HUDEP-2 (cell line): ENCODE data around the gene PSAP.

Experiments used
- DNase-seq, 76 experiments: peaks; one replicate each; lab custom pipeline; 2025; ENCODE audit not compliant: unreplicated experiment in 76 of 76; lab: John Stamatoyannopoulos, UW

PSAP gene

GRCh38 chr10:71830726-71831125, 20.3 kb downstream of the PSAP start:
- DNase-seq, result no peak

GRCh38 chr10:71829896-71830295, 21.2 kb downstream of the PSAP start:
- DNase-seq, result no peak

GRCh38 chr10:71829171-71829570, 21.9 kb downstream of the PSAP start:
- DNase-seq, result peak in 19 of 76 experiments; percentile 3 to 48 (median 17)

GRCh38 chr10:71828702-71829101, 22.3 kb downstream of the PSAP start:
- peak in 2 of 76 experiments; percentile 4 to 8 for DNase-seq

GRCh38 chr10:71827852-71828251, 23.2 kb downstream of the PSAP start:
- no peak for DNase-seq

- DNase-seq, result no peak
Observed at GRCh38 chr10:71825217-71825616, 25.8 kb downstream of the PSAP start.

- no peak for DNase-seq
Observed at GRCh38 chr10:71824333-71824732, 26.7 kb downstream of the PSAP start.

GRCh38 chr10:71823356-71823755, 27.7 kb downstream of the PSAP start:
- DNase-seq, result no peak

GRCh38 chr10:71821909-71822763, 28.9 kb downstream of the PSAP start:
- DNase-seq, result no peak

- DNase-seq, result no peak
Observed at GRCh38 chr10:71820966-71821365, 30.1 kb downstream of the PSAP start.

GRCh38 chr10:71819985-71820384, 31.1 kb downstream of the PSAP start:
- DNase-seq, result no peak

GRCh38 chr10:71819441-71819861, 31.6 kb downstream of the PSAP start:
- no peak for DNase-seq

GRCh38 chr10:71818674-71819260, 32.3 kb downstream of the PSAP start:
- DNase-seq, result no peak

- DNase-seq, result no peak
Observed at GRCh38 chr10:71817831-71818655, 33.0 kb downstream of the PSAP start.

GRCh38 chr10:71816936-71817618, 34.0 kb downstream of the PSAP start:
- no peak for DNase-seq

GRCh38 chr10:71816421-71816851, 34.6 kb downstream of the PSAP start:
- DNase-seq, result no peak

GRCh38 chr10:71815515-71816130, 35.4 kb downstream of the PSAP start:
- no peak for DNase-seq

- DNase-seq, result no peak
Observed at GRCh38 chr10:71814922-71815411, 36.1 kb downstream of the PSAP start.

- DNase-seq, result no peak
Observed at GRCh38 chr10:71812913-71813590, 38.0 kb downstream of the PSAP start.
